ENCODE measurements around the gene MOB3B. TPM values are rescaled to one million over a fixed set of nuclear protein-coding genes. Genes with fewer than 3 reads are reported as not detected.

Gene MOB3B
- total RNA-seq, 1 donor from 2014 or later = 14.0 TPM

DNA sequence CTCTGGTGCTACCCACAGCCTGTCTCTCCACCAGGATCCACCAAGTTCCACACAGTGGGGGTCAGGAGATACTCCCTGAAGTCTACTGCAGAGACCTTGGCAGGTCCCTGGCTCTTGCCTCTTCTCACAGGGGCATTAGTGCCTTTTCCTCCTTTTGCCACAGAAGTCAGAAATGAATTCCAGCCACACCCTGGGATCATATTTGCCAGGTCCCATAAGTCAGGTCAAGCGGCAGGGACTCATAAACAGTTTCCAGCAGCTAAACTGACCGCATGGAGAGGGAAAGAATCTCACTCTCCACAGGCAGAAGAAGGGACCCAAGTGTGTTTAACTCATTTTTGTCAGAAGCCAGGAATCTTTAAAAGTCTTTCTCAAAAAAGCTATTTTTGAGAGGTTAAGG lies 18.8 kb downstream of the MOB3B start:
- Mint-ChIP-seq H3K36me3 (peaks cover 21% of the 10 kb centered on the region), H3K4me1 (no peaks in the 10 kb centered on the region), H3K9me3 (peaks cover 6% of the 10 kb centered on the region), H3K27ac (no peak overlapping the region), H3K4me3 (no peak overlapping the region), H3K27me3 (ENCODE audit: insufficient read depth, low read depth) (no peaks in the 10 kb centered on the region)
- Histone ChIP-seq H2AFZ (replicated peaks) (no peak overlapping the region), H3K27me3 (no peaks in the 10 kb centered on the region), H3K9me3 (ENCODE audit: low read depth) (no peaks in the 10 kb centered on the region), H3K9ac (no peak overlapping the region), H3K4me3 (no peak overlapping the region), H3F3A (ENCODE audit: low read depth) (no peaks in the 10 kb centered on the region), H3K4me1 (no peaks in the 10 kb centered on the region), H3K36me3 (no peaks in the 10 kb centered on the region), H4K20me1 (ENCODE audit: low read depth) (peaks cover 2% of the 10 kb centered on the region), H3K79me2 (ENCODE audit: low read depth) (peaks cover 51% of the 10 kb centered on the region), H3K27ac (no peak overlapping the region), H3K4me2 (no peak overlapping the region)
- no peak for DNase-seq (ENCODE audit: low spot score)
- TF ChIP-seq, protein P1, sequence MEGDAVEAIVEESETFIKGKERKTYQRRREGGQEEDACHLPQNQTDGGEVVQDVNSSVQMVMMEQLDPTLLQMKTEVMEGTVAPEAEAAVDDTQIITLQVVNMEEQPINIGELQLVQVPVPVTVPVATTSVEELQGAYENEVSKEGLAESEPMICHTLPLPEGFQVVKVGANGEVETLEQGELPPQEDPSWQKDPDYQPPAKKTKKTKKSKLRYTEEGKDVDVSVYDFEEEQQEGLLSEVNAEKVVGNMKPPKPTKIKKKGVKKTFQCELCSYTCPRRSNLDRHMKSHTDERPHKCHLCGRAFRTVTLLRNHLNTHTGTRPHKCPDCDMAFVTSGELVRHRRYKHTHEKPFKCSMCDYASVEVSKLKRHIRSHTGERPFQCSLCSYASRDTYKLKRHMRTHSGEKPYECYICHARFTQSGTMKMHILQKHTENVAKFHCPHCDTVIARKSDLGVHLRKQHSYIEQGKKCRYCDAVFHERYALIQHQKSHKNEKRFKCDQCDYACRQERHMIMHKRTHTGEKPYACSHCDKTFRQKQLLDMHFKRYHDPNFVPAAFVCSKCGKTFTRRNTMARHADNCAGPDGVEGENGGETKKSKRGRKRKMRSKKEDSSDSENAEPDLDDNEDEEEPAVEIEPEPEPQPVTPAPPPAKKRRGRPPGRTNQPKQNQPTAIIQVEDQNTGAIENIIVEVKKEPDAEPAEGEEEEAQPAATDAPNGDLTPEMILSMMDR (IDR thresholded peaks at IDR 0.05) = no peak
- TF ChIP-seq EZH2 (IDR thresholded peaks at IDR 0.05) (no peak), EZH2phosphoT487 (IDR thresholded peaks at IDR 0.05) (no peak)

DNA sequence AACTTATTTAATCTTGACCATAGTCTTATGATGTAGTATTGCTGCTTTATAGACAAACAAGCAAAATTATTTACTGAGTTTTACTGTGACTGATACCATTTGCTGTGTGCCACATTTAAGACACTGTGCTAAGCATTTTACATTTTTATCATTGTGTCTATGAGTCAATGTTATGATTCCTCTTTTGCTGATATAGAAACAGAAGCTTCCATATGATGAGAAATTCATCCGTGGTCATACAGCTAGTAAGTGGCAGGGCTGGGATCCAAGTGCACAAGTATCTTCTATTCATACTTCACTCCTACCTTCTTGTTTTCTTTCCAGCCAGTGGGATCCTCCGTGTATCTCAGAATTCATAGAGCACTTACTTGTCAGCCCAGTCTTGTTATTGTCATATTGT lies 22.6 kb downstream of the MOB3B start:
- H3K9ac ChIP-seq = no peak overlapping the region
- H3K4me2 ChIP-seq = no peak overlapping the region
- no peak overlapping the region for H3K4me3 ChIP-seq
- DNase-seq (ENCODE audit: low spot score) = no peak
- H4K20me1 ChIP-seq (ENCODE audit: low read depth) = peaks cover 2% of the 10 kb centered on the region
- peaks cover 20% of the 10 kb centered on the region for H3K79me2 ChIP-seq (ENCODE audit: low read depth)
- no peaks in the 10 kb centered on the region for H3K27me3 ChIP-seq
- TF ChIP-seq EZH2phosphoT487 (IDR thresholded peaks at IDR 0.05) (no peak), EZH2 (IDR thresholded peaks at IDR 0.05) (no peak)
- TF ChIP-seq, protein P1 (IDR thresholded peaks at IDR 0.05) = no peak
- peaks cover 8% of the 10 kb centered on the region for H3K4me1 Mint-ChIP-seq
- peaks cover 25% of the 10 kb centered on the region for H3K36me3 Mint-ChIP-seq
- no peaks in the 10 kb centered on the region for H3K36me3 ChIP-seq
- H2AFZ ChIP-seq (replicated peaks) = no peak overlapping the region
- peaks cover 17% of the 10 kb centered on the region for H3F3A ChIP-seq (ENCODE audit: low read depth)
- peaks cover 4% of the 10 kb centered on the region for H3K27me3 Mint-ChIP-seq (ENCODE audit: insufficient read depth, low read depth)
- H3K27ac ChIP-seq = no peak overlapping the region
- H3K27ac Mint-ChIP-seq = no peak overlapping the region
- no peaks in the 10 kb centered on the region for H3K9me3 ChIP-seq (ENCODE audit: low read depth)
- H3K9me3 Mint-ChIP-seq = peaks cover 10% of the 10 kb centered on the region
- no peak overlapping the region for H3K4me3 Mint-ChIP-seq
- peaks cover 20% of the 10 kb centered on the region for H3K4me1 ChIP-seq

DNA sequence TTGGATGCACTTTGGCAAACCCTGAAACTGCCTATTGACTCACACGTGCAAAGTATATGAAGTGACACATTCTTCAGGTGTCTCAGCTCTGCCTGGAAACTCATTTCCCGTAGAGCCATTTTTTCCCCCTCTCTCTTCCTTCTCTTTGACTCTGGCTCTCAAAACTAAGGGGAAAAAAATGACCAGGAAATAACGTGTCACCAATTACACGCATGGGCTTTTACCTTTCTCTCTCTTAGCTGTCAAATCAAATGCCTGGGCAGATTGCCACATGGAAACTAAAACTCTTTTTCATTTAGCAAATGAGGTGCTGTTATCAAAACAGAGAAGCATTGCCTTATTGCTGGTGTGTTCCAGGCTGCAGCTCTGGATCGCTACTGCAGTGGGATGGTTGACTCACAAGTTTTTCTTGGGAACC lies 23.9 kb downstream of the MOB3B start:
- Mint-ChIP-seq H3K27me3 (ENCODE audit: insufficient read depth, low read depth) (peaks cover 4% of the 10 kb centered on the region), H3K9me3 (peaks cover 14% of the 10 kb centered on the region), H3K36me3 (peaks cover 31% of the 10 kb centered on the region), H3K4me1 (peaks cover 8% of the 10 kb centered on the region), H3K4me3 (no peak overlapping the region), H3K27ac (no peak overlapping the region)
- no peak overlapping the region for H3K9ac ChIP-seq
- no peaks in the 10 kb centered on the region for H3K9me3 ChIP-seq (ENCODE audit: low read depth)
- peaks cover 17% of the 10 kb centered on the region for H3F3A ChIP-seq (ENCODE audit: low read depth)
- no peak overlapping the region for H3K4me2 ChIP-seq
- H4K20me1 ChIP-seq (ENCODE audit: low read depth) = peaks cover 2% of the 10 kb centered on the region
- H3K27ac ChIP-seq = no peak overlapping the region
- H3K36me3 ChIP-seq = no peaks in the 10 kb centered on the region
- TF ChIP-seq EZH2 (IDR thresholded peaks at IDR 0.05) (no peak), EZH2phosphoT487 (IDR thresholded peaks at IDR 0.05) (no peak)
- TF ChIP-seq, protein P1 (IDR thresholded peaks at IDR 0.05) = no peak
- no peaks in the 10 kb centered on the region for H3K27me3 ChIP-seq
- H3K79me2 ChIP-seq (ENCODE audit: low read depth) = peaks cover 24% of the 10 kb centered on the region
- H3K4me1 ChIP-seq = peaks cover 20% of the 10 kb centered on the region
- H3K4me3 ChIP-seq = no peak overlapping the region
- no peak for DNase-seq (ENCODE audit: low spot score)
- no peak overlapping the region for H2AFZ ChIP-seq (replicated peaks)
